Measurements from ENCODE around the gene TENT5C.

- TF ChIP-seq ZNF224 (CRISPR knock-in tag; IDR thresholded peaks at IDR 0.05) (no peak), NR2F1 (CRISPR knock-in tag; IDR thresholded peaks at IDR 0.05) (no peak), NCOA1 (CRISPR knock-in tag; IDR thresholded peaks at IDR 0.05) (no peak), IRF2 (CRISPR knock-in tag; IDR thresholded peaks at IDR 0.05) (no peak), CTCF (CRISPR knock-in tag; IDR thresholded peaks at IDR 0.05) (no peak), ZNF281 (CRISPR knock-in tag; IDR thresholded peaks at IDR 0.05; ENCODE audit: borderline replicate concordance) (no peak), ZMAT3 (CRISPR knock-in tag; conservative IDR thresholded peaks at IDR 0.05) (no peak), ZBTB26 (CRISPR knock-in tag; IDR thresholded peaks at IDR 0.05; ENCODE audit: borderline replicate concordance) (no peak), MAX (IDR thresholded peaks at IDR 0.05) (no peak), EZH2 (conservative IDR thresholded peaks at IDR 0.05; ENCODE audit: low read depth, low read length) (no peak), HBP1 (CRISPR knock-in tag; IDR thresholded peaks at IDR 0.05; ENCODE audit: low read depth) (no peak), ZNF354B (CRISPR knock-in tag; IDR thresholded peaks at IDR 0.05) (no peak)
These were observed 53.9 kb downstream of the TENT5C start for GRCh38 chr1:117659550-117660270.

Measured in HepG2 (cell line).